Activated CD8-positive, alpha-beta T cell treated with anti-CD3 and anti-CD28 coated beads for 36 hours (primary cell): ENCODE data around the gene ETNPPL. TPM values are rescaled to one million over a fixed set of nuclear protein-coding genes. Genes with fewer than 3 reads are reported as not detected.

Source experiments
- ATAC-seq: fragments of 200-7000 bp; cut with Tn5 transposase; one replicate; pipeline ENCODE4 v1.10.0; 2021; ENCODE audit warnings: mild to moderate bottlenecking, moderate library complexity
- CTCF ChIA-PET: fragments of 350-600 bp; sonication (Branson Sonifier 250); formaldehyde crosslinking; loops from one replicate; lab custom pipeline; 2021; ENCODE audit warnings: antibody characterized with exemption; lab: Charles Lee
- POLR2A ChIA-PET: fragments of 350-600 bp; sonication (Branson Sonifier 250); formaldehyde crosslinking; loops from one replicate; lab custom pipeline; 2021; ENCODE audit warnings: antibody characterized with exemption; lab: Charles Lee
- DNase-seq: peaks from one replicate; pipeline ENCODE4 v3.0.0-alpha.2; 2020
- H3K27ac Mint-ChIP-seq: one replicate; pipeline ENCODE4 v1.8.0; 2021; ENCODE audit warnings: mild to moderate bottlenecking, mixed read lengths
- H3K27me3 Mint-ChIP-seq: one replicate; pipeline ENCODE4 v1.8.0; 2021; ENCODE audit warnings: mixed read lengths
- H3K36me3 Mint-ChIP-seq: one replicate; pipeline ENCODE4 v1.8.0; 2021; ENCODE audit warnings: low read depth, mixed read lengths
- H3K4me1 Mint-ChIP-seq: one replicate; pipeline ENCODE4 v1.8.0; 2021; ENCODE audit warnings: low read depth, mixed read lengths
- H3K4me3 Mint-ChIP-seq: one replicate; pipeline ENCODE4 v1.8.0; 2021; ENCODE audit warnings: mild to moderate bottlenecking, moderate library complexity, mixed read lengths
- H3K9me3 Mint-ChIP-seq: one replicate; pipeline ENCODE4 v1.8.0; 2021; ENCODE audit warnings: mixed read lengths
- CTCF ChIP-seq: fragments of 200-600 bp; IDR thresholded peaks from one replicate; pipeline ENCODE4 v1.8.0; 2022; ENCODE audit warnings: antibody characterized with exemption, mild to moderate bottlenecking
- intact Hi-C: fragments of 100-400 bp; cut with micrococcal nuclease; formaldehyde crosslinking; loops from one replicate; pipeline ENCODE4 v1.10.0; 2022
- total RNA-seq, 2 experiments: library from RNA; stranded (reverse); gene quantifications; one replicate each; pipeline ENCODE4 v1.2.3, GENCODE V29; 2021

ETNPPL gene
- total RNA-seq, 2 experiments from 2014 or later = not detected

GRCh38 chr4:108796173-108796572, 33.3 kb upstream of the ETNPPL start:
- CTCF ChIA-PET = no interaction called here
- POLR2A ChIA-PET = no interaction called here
- DNase-seq = no peak

GRCh38 chr4:108795733-108796132, 32.9 kb upstream of the ETNPPL start:
- no peak for DNase-seq
- ChIA-PET POLR2A (no interaction called here), CTCF (no interaction called here)
- Mint-ChIP-seq H3K4me3 (no peak overlapping the region), H3K9me3 (no peaks in the 10 kb centered on the region), H3K36me3 (no peaks in the 10 kb centered on the region), H3K27me3 (no peaks in the 10 kb centered on the region), H3K4me1 (no peaks in the 10 kb centered on the region), H3K27ac (no peak overlapping the region)
- intact Hi-C loops = no loop called here
- ATAC-seq = no peak
- no peak for TF ChIP-seq CTCF

More at GRCh38 chr4:108796173-108796572, 33.3 kb upstream of the ETNPPL start:
- TF ChIP-seq CTCF = no peak
- no peaks in the 10 kb centered on the region for H3K4me1 Mint-ChIP-seq
- no peak overlapping the region for H3K4me3 Mint-ChIP-seq
- no peak for ATAC-seq
- no peaks in the 10 kb centered on the region for H3K9me3 Mint-ChIP-seq
- no peak overlapping the region for H3K27ac Mint-ChIP-seq
- no peaks in the 10 kb centered on the region for H3K36me3 Mint-ChIP-seq
- no peaks in the 10 kb centered on the region for H3K27me3 Mint-ChIP-seq
- intact Hi-C loops = no loop called here

- Mint-ChIP-seq H3K4me1 (no peaks in the 10 kb centered on the region), H3K27ac (no peak overlapping the region), H3K27me3 (no peaks in the 10 kb centered on the region), H3K9me3 (no peaks in the 10 kb centered on the region), H3K36me3 (no peaks in the 10 kb centered on the region), H3K4me3 (no peak overlapping the region)
- ATAC-seq = no peak
- ChIA-PET CTCF (no interaction called here), POLR2A (interaction anchor here (1.0 kb wide), 1 partner anchor 68 kb away, joined by 3 read pairs; no protein-coding TSS in a partner anchor)
- TF ChIP-seq CTCF = no peak
- DNase-seq = no peak
- intact Hi-C loops = no loop called here
Observed at GRCh38 chr4:108794136-108794535, 31.3 kb upstream of the ETNPPL start.

GRCh38 chr4:108793415-108793814, 30.6 kb upstream of the ETNPPL start:
- TF ChIP-seq CTCF = no peak
- no peak overlapping the region for H3K27ac Mint-ChIP-seq
- POLR2A ChIA-PET = interaction anchor here (0.6 to 1.0 kb wide), 2 partner anchors 67 to 909 kb away, joined by 3 read pairs; no protein-coding TSS in a partner anchor

GRCh38 chr4:108788731-108789130, 25.9 kb upstream of the ETNPPL start:
- ChIA-PET CTCF (no interaction called here), POLR2A (no interaction called here)
- Mint-ChIP-seq H3K4me1 (no peaks in the 10 kb centered on the region), H3K27ac (no peak overlapping the region), H3K27me3 (no peaks in the 10 kb centered on the region), H3K9me3 (no peaks in the 10 kb centered on the region), H3K4me3 (no peak overlapping the region), H3K36me3 (no peaks in the 10 kb centered on the region)
- intact Hi-C loops = no loop called here
- DNase-seq (no peak), ATAC-seq (no peak)
- TF ChIP-seq CTCF = no peak

More at GRCh38 chr4:108793415-108793814, 30.6 kb upstream of the ETNPPL start:
- ATAC-seq (no peak), DNase-seq (no peak)
- H3K9me3 Mint-ChIP-seq = no peaks in the 10 kb centered on the region
- CTCF ChIA-PET = no interaction called here
- H3K36me3 Mint-ChIP-seq = no peaks in the 10 kb centered on the region
- no peaks in the 10 kb centered on the region for H3K4me1 Mint-ChIP-seq
- intact Hi-C loops = no loop called here
- H3K4me3 Mint-ChIP-seq = no peak overlapping the region
- no peaks in the 10 kb centered on the region for H3K27me3 Mint-ChIP-seq
